ENCODE data around the gene MYO18B.

MYO18B gene

DNA sequence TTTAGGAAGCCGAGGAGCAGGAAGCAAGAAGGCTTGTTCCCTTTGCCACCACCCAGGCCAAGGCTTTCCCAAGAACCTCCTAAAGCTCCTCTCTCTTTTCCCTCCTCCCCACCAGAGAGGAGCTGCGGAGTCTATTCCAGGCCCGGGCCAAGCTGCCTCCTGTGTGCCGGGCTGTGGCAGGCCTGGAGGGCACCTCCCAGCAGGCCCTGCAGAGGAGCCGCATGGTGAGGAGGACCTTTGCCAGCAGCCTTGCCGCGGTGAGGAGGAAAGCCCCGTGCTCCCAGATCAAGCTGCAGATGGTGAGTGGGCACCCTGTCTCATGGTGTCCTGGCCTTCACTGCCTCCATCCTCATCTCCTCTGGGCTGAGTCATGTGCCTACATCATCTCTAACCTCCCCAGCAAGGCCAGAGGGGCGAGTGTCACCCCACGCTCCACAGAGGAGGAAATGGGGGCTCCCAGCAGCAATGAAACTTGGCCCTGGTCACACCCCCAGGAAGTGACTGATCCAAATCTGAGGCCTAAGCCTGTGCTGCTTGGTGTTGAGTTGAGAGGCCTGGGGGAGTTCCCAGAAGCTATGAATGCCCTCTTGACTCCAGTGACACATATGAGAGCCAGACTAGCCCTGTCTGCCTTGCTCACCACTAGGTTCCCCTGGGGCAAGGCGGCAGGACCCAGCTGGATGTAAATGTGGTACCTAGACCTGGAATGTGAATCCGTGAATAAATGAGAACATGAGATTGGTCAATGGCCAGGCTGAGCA is 104.2 kb downstream of the MYO18B start:
- H3K4me3 ChIP-seq (ENCODE audit: low read depth, low read length): no peak overlapping the region
- TF ChIP-seq, protein P1, sequence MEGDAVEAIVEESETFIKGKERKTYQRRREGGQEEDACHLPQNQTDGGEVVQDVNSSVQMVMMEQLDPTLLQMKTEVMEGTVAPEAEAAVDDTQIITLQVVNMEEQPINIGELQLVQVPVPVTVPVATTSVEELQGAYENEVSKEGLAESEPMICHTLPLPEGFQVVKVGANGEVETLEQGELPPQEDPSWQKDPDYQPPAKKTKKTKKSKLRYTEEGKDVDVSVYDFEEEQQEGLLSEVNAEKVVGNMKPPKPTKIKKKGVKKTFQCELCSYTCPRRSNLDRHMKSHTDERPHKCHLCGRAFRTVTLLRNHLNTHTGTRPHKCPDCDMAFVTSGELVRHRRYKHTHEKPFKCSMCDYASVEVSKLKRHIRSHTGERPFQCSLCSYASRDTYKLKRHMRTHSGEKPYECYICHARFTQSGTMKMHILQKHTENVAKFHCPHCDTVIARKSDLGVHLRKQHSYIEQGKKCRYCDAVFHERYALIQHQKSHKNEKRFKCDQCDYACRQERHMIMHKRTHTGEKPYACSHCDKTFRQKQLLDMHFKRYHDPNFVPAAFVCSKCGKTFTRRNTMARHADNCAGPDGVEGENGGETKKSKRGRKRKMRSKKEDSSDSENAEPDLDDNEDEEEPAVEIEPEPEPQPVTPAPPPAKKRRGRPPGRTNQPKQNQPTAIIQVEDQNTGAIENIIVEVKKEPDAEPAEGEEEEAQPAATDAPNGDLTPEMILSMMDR (IDR thresholded peaks at IDR 0.05; ENCODE audit: low read depth, low read length): no peak

DNA sequence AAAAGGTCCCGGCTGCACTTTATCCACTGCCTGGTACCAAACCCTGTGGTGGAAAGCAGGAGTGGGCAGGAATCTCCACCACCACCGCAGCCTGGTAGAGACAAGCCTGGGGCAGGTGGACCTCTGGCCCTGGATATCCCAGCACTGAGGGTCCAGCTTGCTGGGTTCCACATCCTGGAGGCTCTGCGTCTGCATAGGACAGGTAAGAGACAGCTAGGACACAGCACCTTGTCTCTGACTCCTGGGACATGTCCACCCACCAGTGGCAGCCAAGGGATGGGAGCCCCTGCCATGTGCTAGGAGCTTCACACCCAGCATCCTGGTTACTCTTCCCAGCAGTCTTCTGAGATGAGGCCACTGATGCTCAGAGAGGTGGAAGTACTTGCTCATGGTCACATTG is 105.5 kb downstream of the MYO18B start:
- TF ChIP-seq, protein P1 (IDR thresholded peaks at IDR 0.05; ENCODE audit: low read depth, low read length): no peak
- no peak overlapping the region for H3K4me3 ChIP-seq (ENCODE audit: low read depth, low read length)

DNA sequence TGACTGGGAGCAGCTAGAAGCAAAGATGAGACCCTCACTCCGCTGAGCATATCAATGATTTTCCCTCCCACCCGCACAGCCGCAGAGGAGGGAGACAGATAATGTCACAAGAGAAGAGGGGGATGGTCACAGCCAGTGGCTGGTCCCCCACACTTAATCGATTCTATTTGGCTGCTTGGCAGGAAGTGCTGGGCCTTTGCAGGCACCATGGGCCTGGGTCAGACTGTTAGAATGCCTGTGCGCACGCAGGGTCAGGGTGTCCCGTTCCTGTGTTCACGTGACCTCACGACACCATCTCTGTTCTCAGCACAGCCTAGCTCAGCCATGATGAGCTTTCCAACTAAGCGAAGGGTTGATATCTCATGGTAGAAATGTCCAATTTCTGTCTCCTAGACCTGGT is 107.0 kb downstream of the MYO18B start:
- TF ChIP-seq, protein P1 (IDR thresholded peaks at IDR 0.05; ENCODE audit: low read depth, low read length): no peak
- H3K4me3 ChIP-seq (ENCODE audit: low read depth, low read length): no peak overlapping the region

DNA sequence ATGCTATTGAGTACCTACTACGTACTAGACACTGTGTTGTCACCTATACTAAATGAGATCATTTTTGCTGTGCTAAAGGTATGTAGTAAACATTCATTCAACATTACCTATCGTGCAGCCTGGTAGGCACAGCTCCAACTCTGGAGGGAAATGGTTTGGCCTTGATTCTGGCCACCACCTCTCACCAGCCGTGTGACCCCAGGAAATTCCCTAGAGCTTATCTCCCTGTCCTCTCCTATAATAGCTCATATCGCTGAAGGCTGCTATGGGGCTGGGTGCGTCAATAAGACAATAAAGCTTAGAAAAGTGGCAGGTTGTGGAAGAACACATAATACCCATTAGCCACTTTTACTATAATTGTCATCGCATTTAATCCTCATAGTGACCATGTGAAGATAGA is 107.5 kb downstream of the MYO18B start:
- TF ChIP-seq, protein P1 (IDR thresholded peaks at IDR 0.05; ENCODE audit: low read depth, low read length): no peak
- H3K4me3 ChIP-seq (ENCODE audit: low read depth, low read length): no peak overlapping the region

DNA sequence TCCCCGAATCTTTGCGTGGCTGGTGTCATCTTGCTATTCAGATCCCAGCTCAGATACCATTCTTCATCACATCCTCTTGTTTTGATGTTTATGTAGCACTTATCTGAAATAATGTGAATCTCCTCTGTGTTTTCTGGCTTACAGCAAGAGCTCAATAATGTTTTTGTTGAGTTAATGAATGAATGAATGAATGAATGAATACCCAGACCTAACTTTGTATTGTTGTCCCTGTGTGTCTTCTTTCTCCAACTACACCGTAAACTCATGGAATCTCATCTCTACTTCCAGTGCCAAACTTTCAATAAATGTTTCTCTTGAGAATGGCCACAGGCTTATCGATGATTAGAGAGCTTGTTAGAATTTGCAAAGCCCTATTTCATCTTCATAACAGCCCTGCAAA is 110.2 kb downstream of the MYO18B start:
- TF ChIP-seq, protein P1 (IDR thresholded peaks at IDR 0.05; ENCODE audit: low read depth, low read length): no peak
- H3K4me3 ChIP-seq (ENCODE audit: low read depth, low read length): no peak overlapping the region

DNA sequence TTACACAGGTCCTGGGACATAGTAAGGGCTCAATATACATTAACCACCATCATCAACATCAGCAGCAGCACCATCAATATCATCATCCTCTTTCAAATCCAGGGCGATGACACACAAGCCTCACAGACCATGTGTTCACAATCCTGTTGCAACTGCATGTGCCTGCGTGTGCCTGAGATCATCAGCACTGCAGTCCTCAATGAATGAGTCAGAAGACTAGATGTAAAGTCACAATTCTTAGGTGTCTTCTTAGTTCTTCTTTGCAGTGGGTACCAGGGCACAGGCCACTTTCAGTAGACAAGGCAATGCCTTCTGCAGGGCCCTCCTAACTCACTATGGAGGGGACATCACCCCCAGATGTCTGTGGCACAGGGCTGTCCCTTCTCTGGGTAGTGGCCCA is 111.1 kb downstream of the MYO18B start:
- TF ChIP-seq, protein P1 (IDR thresholded peaks at IDR 0.05; ENCODE audit: low read depth, low read length): no peak
- H3K4me3 ChIP-seq (ENCODE audit: low read depth, low read length): no peak overlapping the region

DNA sequence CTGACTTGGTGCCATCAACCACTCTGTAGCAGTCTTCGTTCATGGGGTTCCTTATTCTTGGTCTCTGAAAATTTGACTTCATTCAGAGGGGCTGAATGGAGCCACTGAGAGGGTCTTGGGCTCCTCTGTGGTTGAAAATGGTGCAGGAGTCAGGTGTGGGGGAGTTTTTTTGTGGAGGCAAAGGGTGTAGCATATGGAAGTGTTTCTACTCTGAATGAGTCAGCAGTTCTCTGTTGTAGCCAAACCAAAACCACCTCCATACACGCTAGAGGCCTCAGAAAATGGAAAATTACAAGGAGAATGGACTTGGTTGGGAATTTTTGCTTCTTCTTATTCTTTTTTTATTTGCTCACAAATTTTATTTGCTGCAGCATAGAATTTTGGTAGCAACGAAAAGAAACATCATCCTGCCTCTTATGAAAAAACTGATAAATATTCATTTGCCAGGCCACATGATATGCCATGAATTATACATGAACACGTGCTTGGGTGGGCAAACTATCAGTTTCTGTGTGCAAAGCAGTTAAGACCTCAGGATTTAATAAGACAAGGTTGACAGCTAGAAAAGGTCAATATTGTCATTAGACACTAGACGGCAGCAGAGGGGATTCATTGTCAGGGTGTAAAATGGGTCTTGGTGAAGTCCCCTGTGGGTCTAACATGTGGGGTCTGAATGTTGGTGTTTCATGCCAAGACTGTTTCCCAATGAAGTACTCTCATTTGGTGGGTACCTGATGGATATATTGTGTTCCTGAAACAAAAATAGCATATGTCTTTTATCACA is 111.7 kb downstream of the MYO18B start:
- TF ChIP-seq, protein P1 (IDR thresholded peaks at IDR 0.05; ENCODE audit: low read depth, low read length): no peak

More for the DNA sequence above, 111.7 kb downstream of the MYO18B start:
- H3K4me3 ChIP-seq (ENCODE audit: low read depth, low read length): no peak overlapping the region

Measured in WI38 (cell line).